H9 (cell line): Measurements from ENCODE around the gene AQP12A. TPM values are rescaled to one million over a fixed set of nuclear protein-coding genes. Genes with fewer than 3 reads are reported as not detected.

ENCODE experiments used
- DNase-seq: peaks from one replicate; pipeline ENCODE4 v3.0.0-alpha.2; 2017
- H2AFZ ChIP-seq: one replicate; pipeline ENCODE4 v1.6.1; 2013; ENCODE audit warnings: mild to moderate bottlenecking, low read length, control low read depth, moderate library complexity
- H2AK5ac ChIP-seq: 2 replicates; pipeline ENCODE4 v1.6.1; 2013; ENCODE audit warnings: low read length, control low read depth, mixed read lengths; ENCODE audit not compliant: insufficient read length
- H2BK120ac ChIP-seq: one replicate; pipeline ENCODE4 v1.6.1; 2013; ENCODE audit warnings: low read depth, mild to moderate bottlenecking, low read length, control low read depth, inconsistent platforms; ENCODE audit not compliant: poor library complexity, severe bottlenecking
- H2BK12ac ChIP-seq: 2 replicates; pipeline ENCODE4 v1.6.1; 2013; ENCODE audit warnings: low read length, control low read depth, mixed read lengths, low read depth; ENCODE audit not compliant: insufficient read length
- H2BK15ac ChIP-seq: 2 replicates; pipeline ENCODE4 v1.6.1; 2013; ENCODE audit warnings: low read depth, low read length, control low read depth
- H2BK20ac ChIP-seq: one replicate; pipeline ENCODE4 v1.6.1; 2013; ENCODE audit warnings: low read depth, mild to moderate bottlenecking, low read length, control low read depth, inconsistent platforms; ENCODE audit not compliant: poor library complexity, severe bottlenecking
- H2BK5ac ChIP-seq: 2 replicates; pipeline ENCODE4 v1.6.1; 2013; ENCODE audit warnings: low read length, control low read depth, mixed read lengths; ENCODE audit not compliant: insufficient read length
- H3K14ac ChIP-seq: 2 replicates; pipeline ENCODE4 v1.6.1; 2013; ENCODE audit warnings: low read length, control low read depth; ENCODE audit not compliant: insufficient read depth
- H3K18ac ChIP-seq: 2 replicates; pipeline ENCODE4 v1.6.1; 2013; ENCODE audit warnings: low read depth, mild to moderate bottlenecking, mixed read lengths, low read length, control low read depth; ENCODE audit not compliant: insufficient read length
- H3K23ac ChIP-seq: 2 replicates; pipeline ENCODE4 v1.6.1; 2013; ENCODE audit warnings: low read length, control low read depth, mixed read lengths, low read depth; ENCODE audit not compliant: insufficient read length
- H3K23me2 ChIP-seq: 2 replicates; pipeline ENCODE4 v1.6.1; 2013; ENCODE audit warnings: low read depth, mild to moderate bottlenecking, mixed read lengths, low read length, control low read depth; ENCODE audit not compliant: insufficient read length, poor library complexity, severe bottlenecking
- H3K27ac ChIP-seq: 2 replicates; pipeline ENCODE4 v1.5.1; 2013; ENCODE audit warnings: low read length, control low read depth, mixed read lengths, low read depth; ENCODE audit not compliant: insufficient read length
- H3K27me3 ChIP-seq: 2 replicates; pipeline ENCODE4 v1.6.1; 2013; ENCODE audit warnings: low read length, control low read depth, inconsistent platforms; ENCODE audit not compliant: insufficient read depth
- H3K4ac ChIP-seq: 2 replicates; pipeline ENCODE4 v1.6.1; 2013; ENCODE audit warnings: low read depth, mild to moderate bottlenecking, control low read depth, inconsistent platforms, low read length, moderate library complexity
- H3K4me1 ChIP-seq: 2 replicates; pipeline ENCODE4 v1.6.1; 2013; ENCODE audit warnings: low read length, control low read depth, inconsistent platforms; ENCODE audit not compliant: insufficient read depth
- H3K4me2 ChIP-seq: 2 replicates; pipeline ENCODE4 v1.6.1; 2013; ENCODE audit warnings: low read length, control low read depth, mixed read lengths; ENCODE audit not compliant: insufficient read length, insufficient read depth
- H3K56ac ChIP-seq: 2 replicates; pipeline ENCODE4 v1.6.1; 2013; ENCODE audit warnings: low read depth, mild to moderate bottlenecking, mixed read lengths, low read length, control low read depth; ENCODE audit not compliant: insufficient read length
- H3K79me1 ChIP-seq: 2 replicates; pipeline ENCODE4 v1.6.1; 2013; ENCODE audit warnings: low read depth, mild to moderate bottlenecking, moderate library complexity, low read length, control low read depth, inconsistent platforms; ENCODE audit not compliant: insufficient read depth, poor library complexity, severe bottlenecking
- H3K79me2 ChIP-seq: 2 replicates; pipeline ENCODE4 v1.6.1; 2013; ENCODE audit warnings: low read length, control low read depth, inconsistent platforms; ENCODE audit not compliant: insufficient read depth
- H3K9ac ChIP-seq: 2 replicates; pipeline ENCODE4 v1.6.1; 2013; ENCODE audit warnings: low read length, control low read depth, mixed read lengths; ENCODE audit not compliant: insufficient read length; ENCODE audit errors: extremely low read depth
- H3K9me3 ChIP-seq: one replicate; pipeline ENCODE4 v1.6.1; 2013; ENCODE audit warnings: low read depth, low read length, inconsistent platforms; ENCODE audit not compliant: control insufficient read depth
- H3T11ph ChIP-seq: one replicate; pipeline ENCODE4 v1.6.1; 2013; ENCODE audit warnings: mild to moderate bottlenecking, low read length, control low read depth, inconsistent platforms
- H4K20me1 ChIP-seq: one replicate; pipeline ENCODE4 v1.6.1; 2013; ENCODE audit not compliant: control insufficient read depth, insufficient read length, insufficient read depth
- H4K5ac ChIP-seq: 2 replicates; pipeline ENCODE4 v1.6.1; 2013; ENCODE audit warnings: low read depth, mild to moderate bottlenecking, mixed read lengths, low read length, control low read depth; ENCODE audit not compliant: insufficient read length
- H4K8ac ChIP-seq: replicated peaks from 2 replicates; pipeline ENCODE4 v1.6.1; 2013; ENCODE audit warnings: low read length, control low read depth, mixed read lengths, low read depth; ENCODE audit not compliant: insufficient read length
- H4K91ac ChIP-seq: 2 replicates; pipeline ENCODE4 v1.6.1; 2013; ENCODE audit warnings: low read depth, mild to moderate bottlenecking, moderate library complexity, mixed read lengths, low read length, control low read depth; ENCODE audit not compliant: insufficient read length
- H3K27ac Mint-ChIP-seq, 3 experiments: 2 replicates in 2 of 3; 3 replicates in 1 of 3; pipeline ENCODE4 v1.8.0; 2020 to 2021; ENCODE audit warnings: mixed read lengths in 3 of 3, mild to moderate bottlenecking in 1 of 3, moderate library complexity in 1 of 3
- H3K27me3 Mint-ChIP-seq: 2 replicates; pipeline ENCODE4 v1.8.0; 2021; ENCODE audit warnings: low read depth, mild to moderate bottlenecking, moderate library complexity, mixed read lengths
- H3K36me3 Mint-ChIP-seq, 3 experiments: 2 replicates in 2 of 3; 3 replicates in 1 of 3; pipeline ENCODE4 v1.8.0; 2020 to 2021; ENCODE audit warnings: low read depth in 3 of 3, mixed read lengths in 3 of 3; ENCODE audit not compliant: insufficient read depth in 1 of 3
- H3K4me1 Mint-ChIP-seq, 2 experiments: 2 replicates each; pipeline ENCODE4 v1.8.0; 2020; ENCODE audit warnings: mixed read lengths in 2 of 2
- H3K4me3 Mint-ChIP-seq, 2 experiments: 2 replicates in 1 of 2; 3 replicates in 1 of 2; pipeline ENCODE4 v1.8.0; 2020 to 2021; ENCODE audit warnings: mild to moderate bottlenecking in 2 of 2, mixed read lengths in 2 of 2, moderate library complexity in 1 of 2
- H3K9me3 Mint-ChIP-seq, 2 experiments: 2 replicates in 1 of 2; 3 replicates in 1 of 2; pipeline ENCODE4 v1.8.0; 2020; ENCODE audit warnings: mild to moderate bottlenecking in 2 of 2, mixed read lengths in 2 of 2, moderate library complexity in 1 of 2
- CTCF ChIP-seq: fragments of 200-600 bp; sonication (generic); conservative IDR thresholded peaks from 3 replicates; pipeline ENCODE4 v1.8.0; 2021; ENCODE audit warnings: antibody characterized with exemption, mild to moderate bottlenecking
- WGBS: extraction: QIAGEN DNeasy Blood & Tissue Kit; methylation state at CpG from one replicate; pipeline ENCODE4 v1.1.7; 2013; ENCODE audit warnings: missing lambda C conversion rate, low lambda C conversion rate, mixed read lengths; ENCODE audit not compliant: insufficient read length; ENCODE audit errors: extremely low coverage; 5-methylcytosine and 5-hydroxymethylcytosine counted together
- total RNA-seq: library from RNA; stranded (reverse); gene quantifications from 2 replicates; pipeline ENCODE4 v1.2.1, GENCODE V29; 2021

AQP12A gene
- total RNA-seq, 1 experiment from 2014 or later = not detected

- Histone ChIP-seq H3K79me2 (no peaks in the 10 kb centered on the region), H3K14ac (no peak overlapping the region), H2AFZ (no peak overlapping the region), H2BK120ac (no peak overlapping the region), H3K23me2 (no peaks in the 10 kb centered on the region), H3K18ac (no peak overlapping the region), H3K4ac (no peak overlapping the region), H4K91ac (no peak overlapping the region), H3K27me3 (no peaks in the 10 kb centered on the region), H3K4me2 (no peak overlapping the region), H3K9ac (no peak overlapping the region), H3K23ac (no peak overlapping the region), H2BK5ac (no peak overlapping the region), H4K8ac (no peak overlapping the region), H3T11ph (no peak overlapping the region), H2BK15ac (no peak overlapping the region), H3K4me1 (no peaks in the 10 kb centered on the region), H4K5ac (no peak overlapping the region), H3K56ac (no peak overlapping the region), H3K9me3 (no peaks in the 10 kb centered on the region), H2AK5ac (no peak overlapping the region), H2BK20ac (no peak overlapping the region), H3K27ac (no peak overlapping the region), H2BK12ac (no peak overlapping the region), H4K20me1 (no peaks in the 10 kb centered on the region), H3K79me1 (no peaks in the 10 kb centered on the region)
- peaks cover 26 to 60% (median 48%) of the 10 kb centered on the region in 3 experiments; a peak in 6 of 7 replicates for H3K36me3 Mint-ChIP-seq
- no CpG with 5 or more reads among the region's 14 CpGs for WGBS
- H3K4me3 Mint-ChIP-seq = no peak overlapping the region; a peak in 1 of 5 replicates
- no peak for DNase-seq
- no peaks in the 10 kb centered on the region; the same call in none of the 2 replicates for H3K27me3 Mint-ChIP-seq
- H3K4me1 Mint-ChIP-seq = no peaks in the 10 kb centered on the region
- H3K27ac Mint-ChIP-seq = peak overlapping the region; percentile 56 to 74 (median 68); a peak in 3 of 7 replicates
- TF ChIP-seq CTCF = no peak
- H3K9me3 Mint-ChIP-seq = no peaks in the 10 kb centered on the region
Observed at GRCh38 chr2:240726876-240727275, 35.2 kb downstream of the AQP12A start.
